Fibroblast of lung (primary cell): Measurements from ENCODE around the gene NF1.

Experiments
- EZH2 ChIP-seq: IDR thresholded peaks from 2 replicates; pipeline ENCODE4 v1.5.1; 2012; ENCODE audit warnings: low read length, control low read depth, mild to moderate bottlenecking; ENCODE audit errors: missing control alignments
- TF ChIP-seq, protein P1 (sequence below), 2 donors: IDR thresholded peaks in 1 of 2; conservative IDR thresholded peaks in 1 of 2; 1 replicate in 1 of 2; 2 replicates in 1 of 2; pipeline ENCODE4 v1.5.1; 2011 to 2012; ENCODE audit warnings: low read length in 2 of 2, control low read depth in 1 of 2, inconsistent platforms in 1 of 2, low read depth in 1 of 2, mild to moderate bottlenecking in 1 of 2

GRCh38 chr17:31156326-31156725, 61.5 kb downstream of the NF1 start:
- TF ChIP-seq, protein P1, sequence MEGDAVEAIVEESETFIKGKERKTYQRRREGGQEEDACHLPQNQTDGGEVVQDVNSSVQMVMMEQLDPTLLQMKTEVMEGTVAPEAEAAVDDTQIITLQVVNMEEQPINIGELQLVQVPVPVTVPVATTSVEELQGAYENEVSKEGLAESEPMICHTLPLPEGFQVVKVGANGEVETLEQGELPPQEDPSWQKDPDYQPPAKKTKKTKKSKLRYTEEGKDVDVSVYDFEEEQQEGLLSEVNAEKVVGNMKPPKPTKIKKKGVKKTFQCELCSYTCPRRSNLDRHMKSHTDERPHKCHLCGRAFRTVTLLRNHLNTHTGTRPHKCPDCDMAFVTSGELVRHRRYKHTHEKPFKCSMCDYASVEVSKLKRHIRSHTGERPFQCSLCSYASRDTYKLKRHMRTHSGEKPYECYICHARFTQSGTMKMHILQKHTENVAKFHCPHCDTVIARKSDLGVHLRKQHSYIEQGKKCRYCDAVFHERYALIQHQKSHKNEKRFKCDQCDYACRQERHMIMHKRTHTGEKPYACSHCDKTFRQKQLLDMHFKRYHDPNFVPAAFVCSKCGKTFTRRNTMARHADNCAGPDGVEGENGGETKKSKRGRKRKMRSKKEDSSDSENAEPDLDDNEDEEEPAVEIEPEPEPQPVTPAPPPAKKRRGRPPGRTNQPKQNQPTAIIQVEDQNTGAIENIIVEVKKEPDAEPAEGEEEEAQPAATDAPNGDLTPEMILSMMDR (conservative IDR thresholded peaks at IDR 0.05 in 1 of 2, IDR thresholded peaks at IDR 0.05 in 1 of 2; ENCODE audit: low read depth in 1 of 2, low read length in 2 of 2): no peak
- TF ChIP-seq EZH2: no peak
